CD8-positive, alpha-beta memory T cell (primary cell): ENCODE data around the gene BASP1. TPM values are rescaled to one million over a fixed set of nuclear protein-coding genes. Genes with fewer than 3 reads are reported as not detected.

Experiments used
- CTCF ChIA-PET: fragments of 350-600 bp; sonication (Branson Sonifier 250); formaldehyde crosslinking; loops from one replicate; lab custom pipeline; 2021; ENCODE audit warnings: antibody characterized with exemption; lab: Charles Lee
- POLR2A ChIA-PET: fragments of 350-600 bp; sonication (Branson Sonifier 250); formaldehyde crosslinking; loops from one replicate; lab custom pipeline; 2021; ENCODE audit warnings: antibody characterized with exemption; lab: Charles Lee
- DNase-seq, 5 donors: peaks; one replicate each; pipeline versions ENCODE4 v3.0.0 to v3.0.0-alpha.2; 2020 to 2022; ENCODE audit warnings: mixed read lengths in 1 of 5
- H3K27ac ChIP-seq: one replicate; pipeline ENCODE4 v1.7.0; 2013; ENCODE audit warnings: low read depth, mild to moderate bottlenecking, low read length, moderate library complexity
- H3K27me3 ChIP-seq: 2 replicates; pipeline ENCODE4 v1.7.0; 2013; ENCODE audit warnings: low read length, mild to moderate bottlenecking; ENCODE audit not compliant: insufficient read depth, poor library complexity, severe bottlenecking
- H3K36me3 ChIP-seq: 2 replicates; pipeline ENCODE4 v1.7.0; 2013; ENCODE audit warnings: mild to moderate bottlenecking, low read length, moderate library complexity; ENCODE audit not compliant: insufficient read depth
- H3K4me1 ChIP-seq: 2 replicates; pipeline ENCODE4 v1.7.0; 2013; ENCODE audit warnings: mild to moderate bottlenecking, low read length, moderate library complexity; ENCODE audit not compliant: insufficient read depth
- H3K4me3 ChIP-seq: 2 replicates; pipeline ENCODE4 v1.7.0; 2013; ENCODE audit warnings: mild to moderate bottlenecking, low read length
- H3K9me3 ChIP-seq: 2 replicates; pipeline ENCODE4 v1.7.0; 2013; ENCODE audit warnings: mild to moderate bottlenecking, low read length
- H3K27ac Mint-ChIP-seq, 8 donors: one replicate each; pipeline ENCODE4 v1.8.0; 2020 to 2021; ENCODE audit warnings: mixed read lengths in 8 of 8, mild to moderate bottlenecking in 6 of 8, inconsistent platforms in 3 of 8, moderate library complexity in 3 of 8
- H3K27me3 Mint-ChIP-seq, 2 donors: one replicate each; pipeline ENCODE4 v1.8.0; 2020 to 2021; ENCODE audit warnings: mixed read lengths in 2 of 2, mild to moderate bottlenecking in 1 of 2, moderate library complexity in 1 of 2
- H3K36me3 Mint-ChIP-seq, 3 donors: one replicate each; pipeline ENCODE4 v1.8.0; 2020 to 2021; ENCODE audit warnings: mixed read lengths in 3 of 3, inconsistent platforms in 1 of 3, mild to moderate bottlenecking in 1 of 3
- H3K4me1 Mint-ChIP-seq, 3 donors: one replicate each; pipeline ENCODE4 v1.8.0; 2020 to 2021; ENCODE audit warnings: mixed read lengths in 3 of 3, inconsistent platforms in 1 of 3, mild to moderate bottlenecking in 1 of 3
- H3K4me3 Mint-ChIP-seq, 7 donors: one replicate each; pipeline ENCODE4 v1.8.0; 2020 to 2021; ENCODE audit warnings: mixed read lengths in 7 of 7, mild to moderate bottlenecking in 6 of 7, moderate library complexity in 4 of 7, inconsistent platforms in 2 of 7
- H3K9me3 Mint-ChIP-seq, 5 donors: one replicate each; pipeline ENCODE4 v1.8.0; 2020 to 2022; ENCODE audit warnings: mixed read lengths in 5 of 5, mild to moderate bottlenecking in 3 of 5, moderate library complexity in 2 of 5, inconsistent platforms in 1 of 5
- polyA plus RNA-seq: library from polyadenylated mRNA; unstranded; fragments of 300-500 nt; fragmentation: Illumina TruSeq; gene quantifications from one replicate; pipeline ENCODE4 v1.2.3, GENCODE V29; 2021
- total RNA-seq, 2 experiments: library from RNA; stranded (reverse); gene quantifications; one replicate each; pipeline ENCODE4 v1.2.3, GENCODE V29; 2021

Gene BASP1
- under 1 TPM; 0.28 to 0.49 TPM for total RNA-seq
- not detected for polyA plus RNA-seq

- Histone ChIP-seq H3K4me1 (peaks cover 5% of the 10 kb centered on the region), H3K27ac (no peak within 1 kb of the TSS), H3K27me3 (no peaks in the 10 kb centered on the region), H3K4me3 (no peak within 1 kb of the TSS), H3K9me3 (no peaks in the 10 kb centered on the region), H3K36me3 (no peaks in the 10 kb centered on the region)
- H3K36me3 Mint-ChIP-seq: no peaks in the 10 kb centered on the region
- peak within 1 kb of the TSS in 4 of 7 donors; percentile 32 to 57 (median 38) for H3K4me3 Mint-ChIP-seq
- H3K27me3 Mint-ChIP-seq: peaks cover 29 to 39% of the 10 kb centered on the region in 2 donors
- DNase-seq: no peak
- no peak within 1 kb of the TSS for H3K27ac Mint-ChIP-seq
- POLR2A ChIA-PET: no interaction called here
- peaks cover 3 to 19% (median 9%) of the 10 kb centered on the region in 5 donors for H3K9me3 Mint-ChIP-seq
- CTCF ChIA-PET: no interaction called here
- H3K4me1 Mint-ChIP-seq: peaks cover 3 to 11% (median 6%) of the 10 kb centered on the region in 3 donors
Observed at GRCh38 chr5:17217493-17218352, at the start of gene BASP1. Gene BASP1, plus strand, starts transcription at chr5:17217631. Its CDS starts 57,586 bp downstream, at chr5:17275217.

GRCh38 chr5:17169507-17169906 is 47.9 kb upstream of the BASP1 start:
- Mint-ChIP-seq H3K36me3 (peaks cover 0 to under 1% (median 0%) of the 10 kb centered on the region in 3 donors), H3K9me3 (peaks cover 0 to 9% (median 2%) of the 10 kb centered on the region in 5 donors), H3K27me3 (peaks cover 2 to 4% of the 10 kb centered on the region in 2 donors), H3K4me1 (no peaks in the 10 kb centered on the region), H3K4me3 (no peak overlapping the region), H3K27ac (no peak overlapping the region)
- no peak overlapping the region for H3K27ac ChIP-seq
- no peaks in the 10 kb centered on the region for H3K27me3 ChIP-seq
- no peak overlapping the region for H3K4me3 ChIP-seq
- CTCF ChIA-PET: no interaction called here
- H3K9me3 ChIP-seq: no peaks in the 10 kb centered on the region
- H3K36me3 ChIP-seq: no peaks in the 10 kb centered on the region
- POLR2A ChIA-PET: no interaction called here
- DNase-seq: no peak
- no peaks in the 10 kb centered on the region for H3K4me1 ChIP-seq

- Histone ChIP-seq H3K9me3 (no peaks in the 10 kb centered on the region), H3K4me3 (no peak overlapping the region), H3K27me3 (no peaks in the 10 kb centered on the region), H3K4me1 (no peaks in the 10 kb centered on the region), H3K27ac (no peak overlapping the region), H3K36me3 (no peaks in the 10 kb centered on the region)
- Mint-ChIP-seq H3K27ac (no peak overlapping the region), H3K27me3 (peaks cover 3 to 4% of the 10 kb centered on the region in 2 donors), H3K36me3 (peaks cover 0 to 1% (median 0%) of the 10 kb centered on the region in 3 donors), H3K4me1 (no peaks in the 10 kb centered on the region), H3K9me3 (peaks cover 0 to 11% (median 3%) of the 10 kb centered on the region in 5 donors), H3K4me3 (no peak overlapping the region)
- no peak for DNase-seq
- CTCF ChIA-PET: no interaction called here
- POLR2A ChIA-PET: no interaction called here
Observed at GRCh38 chr5:17172791-17173190, 44.6 kb upstream of the BASP1 start.

GRCh38 chr5:17174965-17175364 is 42.5 kb upstream of the BASP1 start:
- peaks cover 0 to 11% (median 3%) of the 10 kb centered on the region in 5 donors for H3K9me3 Mint-ChIP-seq
- Histone ChIP-seq H3K4me3 (no peak overlapping the region), H3K36me3 (no peaks in the 10 kb centered on the region), H3K27me3 (no peaks in the 10 kb centered on the region), H3K9me3 (no peaks in the 10 kb centered on the region), H3K27ac (no peak overlapping the region), H3K4me1 (no peaks in the 10 kb centered on the region)
- no peak for DNase-seq
- ChIA-PET CTCF (no interaction called here), POLR2A (no interaction called here)
- H3K27me3 Mint-ChIP-seq: peaks cover 3 to 4% of the 10 kb centered on the region in 2 donors
- no peak overlapping the region for H3K4me3 Mint-ChIP-seq
- H3K36me3 Mint-ChIP-seq: peaks cover 0 to 1% (median 0%) of the 10 kb centered on the region in 3 donors
- no peak overlapping the region for H3K27ac Mint-ChIP-seq
- no peaks in the 10 kb centered on the region for H3K4me1 Mint-ChIP-seq

GRCh38 chr5:17177501-17178372 is 39.7 kb upstream of the BASP1 start:
- Histone ChIP-seq H3K27me3 (no peaks in the 10 kb centered on the region), H3K4me3 (no peak overlapping the region), H3K36me3 (no peaks in the 10 kb centered on the region), H3K9me3 (no peaks in the 10 kb centered on the region), H3K27ac (no peak overlapping the region), H3K4me1 (no peaks in the 10 kb centered on the region)
- peaks cover 0 to 3% of the 10 kb centered on the region in 2 donors for H3K27me3 Mint-ChIP-seq
- peaks cover 0 to 6% (median 3%) of the 10 kb centered on the region in 5 donors for H3K9me3 Mint-ChIP-seq
- H3K4me3 Mint-ChIP-seq: no peak overlapping the region
- H3K4me1 Mint-ChIP-seq: no peaks in the 10 kb centered on the region
- no peak for DNase-seq
- CTCF ChIA-PET: interaction anchor here (0.8 kb wide), 1 partner anchor 12 kb away, joined by 3 read pairs; no protein-coding TSS in a partner anchor
- H3K36me3 Mint-ChIP-seq: peaks cover 0 to 1% (median 0%) of the 10 kb centered on the region in 3 donors
- no peak overlapping the region for H3K27ac Mint-ChIP-seq
- POLR2A ChIA-PET: no interaction called here

GRCh38 chr5:17178373-17178675 is 39.1 kb upstream of the BASP1 start:
- Mint-ChIP-seq H3K9me3 (peaks cover 0 to 6% (median 2%) of the 10 kb centered on the region in 5 donors), H3K36me3 (peaks cover 0 to 1% (median 0%) of the 10 kb centered on the region in 3 donors), H3K27ac (no peak overlapping the region), H3K4me1 (no peaks in the 10 kb centered on the region), H3K27me3 (peaks cover 0 to 3% of the 10 kb centered on the region in 2 donors), H3K4me3 (no peak overlapping the region)
- no peaks in the 10 kb centered on the region for H3K4me1 ChIP-seq
- DNase-seq: no peak
- no peak overlapping the region for H3K4me3 ChIP-seq
- ChIA-PET CTCF (no interaction called here), POLR2A (no interaction called here)
- H3K27me3 ChIP-seq: no peaks in the 10 kb centered on the region
- H3K27ac ChIP-seq: no peak overlapping the region
- no peaks in the 10 kb centered on the region for H3K36me3 ChIP-seq
- no peaks in the 10 kb centered on the region for H3K9me3 ChIP-seq

GRCh38 chr5:17180330-17180843 is 37.0 kb upstream of the BASP1 start:
- Histone ChIP-seq H3K27me3 (no peaks in the 10 kb centered on the region), H3K36me3 (no peaks in the 10 kb centered on the region), H3K4me3 (no peak overlapping the region), H3K4me1 (no peaks in the 10 kb centered on the region), H3K27ac (no peak overlapping the region), H3K9me3 (no peaks in the 10 kb centered on the region)
- H3K36me3 Mint-ChIP-seq: no peaks in the 10 kb centered on the region
- H3K27ac Mint-ChIP-seq: no peak overlapping the region
- CTCF ChIA-PET: interaction anchor here (1.9 kb wide), 1 partner anchor 9 kb away, joined by 5 read pairs; no protein-coding TSS in a partner anchor
- DNase-seq: no peak
- peaks cover 0 to 2% (median 0%) of the 10 kb centered on the region in 5 donors for H3K9me3 Mint-ChIP-seq
- H3K4me1 Mint-ChIP-seq: no peaks in the 10 kb centered on the region
- POLR2A ChIA-PET: no interaction called here
- H3K4me3 Mint-ChIP-seq: no peak overlapping the region
- H3K27me3 Mint-ChIP-seq: no peaks in the 10 kb centered on the region
